ENCODE data around the gene PSMA8.

DNA sequence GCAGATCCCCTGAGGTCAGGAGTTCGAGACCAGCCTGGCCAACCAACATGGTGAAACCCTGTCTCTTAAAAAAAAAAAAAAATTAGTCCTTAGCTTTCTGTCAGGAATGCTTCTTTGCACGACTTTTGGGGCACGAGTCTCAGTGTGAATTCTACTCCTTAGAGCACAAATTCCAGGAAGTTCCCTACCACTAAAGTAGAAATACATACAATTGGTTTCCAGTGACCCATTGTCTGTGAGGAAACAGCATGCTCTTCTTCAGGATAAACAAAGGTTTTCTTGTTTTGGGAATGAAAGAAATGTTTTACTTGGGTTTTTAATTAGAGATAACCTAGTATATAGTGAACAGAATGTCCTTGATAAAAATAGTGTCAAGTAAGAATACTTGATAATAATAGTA lies 23.7 kb downstream of the PSMA8 start:
- TF ChIP-seq POLR2A (IDR thresholded peaks at IDR 0.05) (no peak), CTCF (IDR thresholded peaks at IDR 0.05) (no peak)
